ENCODE measurements around the gene MAN2B1. TPM values are rescaled to one million over a fixed set of nuclear protein-coding genes. Genes with fewer than 3 reads are reported as not detected.
"Not testable (repeated sequence)": the region's sequence is repeated elsewhere in the genome, so short reads cannot be mapped to it uniquely, and the experiment has no call there.

The MAN2B1 gene
- total RNA-seq, 1 donor from 2014 or later: 92.8 TPM

GRCh38 chr19:12628040-12629022 lies 38.2 kb downstream of the MAN2B1 start:
- no peak for DNase-seq (ENCODE audit: low read depth)
- no peak overlapping the region for H3K4me3 ChIP-seq (ENCODE audit: low read depth, low read length)
- TF ChIP-seq CTCF (IDR thresholded peaks at IDR 0.05; ENCODE audit: insufficient read depth, low read length, poor library complexity, severe bottlenecking): no peak
- no peaks in the 10 kb centered on the region for H3K27me3 ChIP-seq (ENCODE audit: control insufficient read depth, insufficient read depth, low read length)
- peaks cover 2% of the 10 kb centered on the region for H3K36me3 ChIP-seq (ENCODE audit: control insufficient read depth, insufficient read depth, low read length)

- H3K36me3 ChIP-seq (ENCODE audit: control insufficient read depth, insufficient read depth, low read length): peaks cover 2% of the 10 kb centered on the region
- no peak for TF ChIP-seq CTCF (IDR thresholded peaks at IDR 0.05; ENCODE audit: insufficient read depth, low read length, poor library complexity, severe bottlenecking)
- no peak for DNase-seq (ENCODE audit: low read depth)
- H3K27me3 ChIP-seq (ENCODE audit: control insufficient read depth, insufficient read depth, low read length): no peaks in the 10 kb centered on the region
- no peak overlapping the region for H3K4me3 ChIP-seq (ENCODE audit: low read depth, low read length)
Measured at GRCh38 chr19:12626958-12627357, 39.6 kb downstream of the MAN2B1 start.

- no peak for DNase-seq (ENCODE audit: low read depth)
- H3K4me3 ChIP-seq (ENCODE audit: low read depth, low read length): no peak overlapping the region
- TF ChIP-seq CTCF (IDR thresholded peaks at IDR 0.05; ENCODE audit: insufficient read depth, low read length, poor library complexity, severe bottlenecking): no peak
- H3K36me3 ChIP-seq (ENCODE audit: control insufficient read depth, insufficient read depth, low read length): peaks cover 2% of the 10 kb centered on the region
- H3K27me3 ChIP-seq (ENCODE audit: control insufficient read depth, insufficient read depth, low read length): no peaks in the 10 kb centered on the region
Measured at GRCh38 chr19:12623361-12624031, 43.0 kb downstream of the MAN2B1 start.

GRCh38 chr19:12621253-12622024 lies 45.1 kb downstream of the MAN2B1 start:
- not testable (repeated sequence) for DNase-seq (ENCODE audit: low read depth); H3K4me3 ChIP-seq (ENCODE audit: low read depth, low read length); H3K36me3 ChIP-seq (ENCODE audit: control insufficient read depth, insufficient read depth, low read length); H3K27me3 ChIP-seq (ENCODE audit: control insufficient read depth, insufficient read depth, low read length)

GRCh38 chr19:12617646-12618045 lies 48.9 kb downstream of the MAN2B1 start:
- H3K36me3 ChIP-seq (ENCODE audit: control insufficient read depth, insufficient read depth, low read length): no peaks in the 10 kb centered on the region
- no peaks in the 10 kb centered on the region for H3K27me3 ChIP-seq (ENCODE audit: control insufficient read depth, insufficient read depth, low read length)
- H3K4me3 ChIP-seq (ENCODE audit: low read depth, low read length): no peak overlapping the region
- no peak for TF ChIP-seq CTCF (IDR thresholded peaks at IDR 0.05; ENCODE audit: insufficient read depth, low read length, poor library complexity, severe bottlenecking)
- no peak for DNase-seq (ENCODE audit: low read depth)

- Histone ChIP-seq H3K36me3 (ENCODE audit: control insufficient read depth, insufficient read depth, low read length) (peaks cover 1% of the 10 kb centered on the region), H3K27me3 (ENCODE audit: control insufficient read depth, insufficient read depth, low read length) (no peaks in the 10 kb centered on the region), H3K4me3 (ENCODE audit: low read depth, low read length) (peak overlapping the region; percentile 79)
- TF ChIP-seq CTCF (IDR thresholded peaks at IDR 0.05; ENCODE audit: insufficient read depth, low read length, poor library complexity, severe bottlenecking): no peak
- no peak for DNase-seq (ENCODE audit: low read depth)
Measured at GRCh38 chr19:12611361-12611699, 55.2 kb downstream of the MAN2B1 start.
